ENCODE data around the gene B3GNT4.
"Not testable (repeated sequence)": the region's sequence is repeated elsewhere in the genome, so short reads cannot be mapped to it uniquely, and the experiment has no call there.

DNA sequence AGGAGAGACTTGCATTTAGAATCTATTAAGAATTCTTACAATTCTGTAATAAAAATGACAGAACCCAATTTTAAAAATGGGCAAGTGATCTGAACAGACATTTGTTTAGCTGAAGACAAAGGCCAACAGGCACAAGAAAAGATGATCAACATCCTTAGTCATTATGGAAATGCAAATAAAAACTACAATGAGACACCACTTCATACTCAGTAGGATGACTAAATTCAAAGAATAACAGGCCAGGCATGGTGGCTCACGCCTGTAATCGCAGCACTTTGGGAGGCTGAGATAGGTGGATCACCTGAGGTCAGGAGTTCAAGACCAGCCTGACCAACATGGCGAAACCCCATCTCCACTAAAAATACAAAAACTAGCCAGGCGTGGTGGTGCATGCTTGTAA lies 55.0 kb downstream of the B3GNT4 start:
- TF ChIP-seq, protein P1, sequence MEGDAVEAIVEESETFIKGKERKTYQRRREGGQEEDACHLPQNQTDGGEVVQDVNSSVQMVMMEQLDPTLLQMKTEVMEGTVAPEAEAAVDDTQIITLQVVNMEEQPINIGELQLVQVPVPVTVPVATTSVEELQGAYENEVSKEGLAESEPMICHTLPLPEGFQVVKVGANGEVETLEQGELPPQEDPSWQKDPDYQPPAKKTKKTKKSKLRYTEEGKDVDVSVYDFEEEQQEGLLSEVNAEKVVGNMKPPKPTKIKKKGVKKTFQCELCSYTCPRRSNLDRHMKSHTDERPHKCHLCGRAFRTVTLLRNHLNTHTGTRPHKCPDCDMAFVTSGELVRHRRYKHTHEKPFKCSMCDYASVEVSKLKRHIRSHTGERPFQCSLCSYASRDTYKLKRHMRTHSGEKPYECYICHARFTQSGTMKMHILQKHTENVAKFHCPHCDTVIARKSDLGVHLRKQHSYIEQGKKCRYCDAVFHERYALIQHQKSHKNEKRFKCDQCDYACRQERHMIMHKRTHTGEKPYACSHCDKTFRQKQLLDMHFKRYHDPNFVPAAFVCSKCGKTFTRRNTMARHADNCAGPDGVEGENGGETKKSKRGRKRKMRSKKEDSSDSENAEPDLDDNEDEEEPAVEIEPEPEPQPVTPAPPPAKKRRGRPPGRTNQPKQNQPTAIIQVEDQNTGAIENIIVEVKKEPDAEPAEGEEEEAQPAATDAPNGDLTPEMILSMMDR (IDR thresholded peaks at IDR 0.05), result not testable (repeated sequence)
- not testable (repeated sequence) for TF ChIP-seq POLR2A (IDR thresholded peaks at IDR 0.05)

All from heart left ventricle (tissue), 13 donors.